Measurements from ENCODE around the gene OR9A4. TPM values are rescaled to one million over a fixed set of nuclear protein-coding genes. Genes with fewer than 3 reads are reported as not detected.

OR9A4 gene
- total RNA-seq, 2 experiments from 2014 or later, result not detected

DNA sequence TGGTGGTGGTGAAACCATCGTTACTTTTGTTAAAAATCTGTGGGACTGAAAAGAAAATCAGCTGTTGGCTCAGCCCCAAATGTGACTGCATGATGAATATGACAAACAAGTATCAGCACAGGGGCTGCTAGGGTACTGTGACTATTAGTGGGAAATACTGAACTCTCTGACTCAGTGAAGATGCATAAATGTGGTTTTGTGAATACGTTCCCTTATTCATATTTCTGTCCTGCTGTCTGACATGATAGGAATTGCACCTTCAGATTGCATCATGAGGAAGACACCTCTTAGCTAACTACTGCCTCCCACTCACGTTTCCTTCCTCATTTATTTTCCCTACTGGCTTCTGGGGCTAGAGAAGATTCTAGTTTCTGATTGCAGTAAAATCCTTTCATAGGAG is 29.2 kb downstream of the OR9A4 start:
- ChIA-PET CTCF (no interaction called here), POLR2A (no interaction called here)

DNA sequence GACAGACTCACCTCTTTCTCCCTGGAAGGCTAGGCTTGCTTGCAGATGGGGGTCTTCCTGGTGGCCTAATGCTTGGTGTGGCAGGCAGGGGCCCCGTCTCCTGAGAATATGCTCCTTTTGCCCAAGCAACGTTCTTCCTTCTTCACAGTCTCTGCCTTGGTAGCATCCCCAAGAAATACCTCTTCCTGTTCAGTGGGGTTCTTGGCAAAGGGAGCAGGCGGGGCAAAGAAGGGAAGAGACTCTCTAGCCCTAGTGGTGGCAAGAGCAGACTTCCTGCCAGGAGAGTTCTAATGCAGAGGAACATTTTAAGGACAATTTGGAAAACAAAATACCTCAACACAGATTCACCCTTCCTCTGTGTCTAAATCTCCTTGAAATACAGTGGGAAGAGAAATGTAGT is 30.6 kb downstream of the OR9A4 start, which contains the start of gene CLEC5A:
CLEC5A (minus strand) TSS at position 179 of the 400 bp plus-strand sequence. CDS start 682 bp downstream, outside the sequence.
- POLR2A ChIA-PET, result no interaction called here

DNA sequence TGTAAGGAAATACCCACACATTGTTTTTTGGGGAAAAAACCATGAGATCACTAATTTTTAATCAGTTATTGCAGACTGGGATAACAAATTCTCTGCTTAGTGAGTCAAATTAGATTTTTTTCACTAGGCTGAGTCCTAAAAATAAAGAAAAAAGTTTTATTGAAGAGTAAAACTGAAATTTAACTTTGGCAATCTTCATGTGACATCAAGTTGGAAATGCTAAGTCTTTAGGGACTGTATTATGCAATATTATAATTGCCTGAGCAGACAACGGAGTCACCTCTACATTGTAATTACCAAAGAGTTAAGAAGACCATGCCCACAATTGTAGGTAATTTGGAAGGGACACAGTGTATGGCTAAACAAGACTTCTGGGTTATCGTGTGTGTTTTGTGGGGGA is 32.8 kb downstream of the OR9A4 start:
- CTCF ChIA-PET, result no interaction called here

More for the DNA sequence above, 30.6 kb downstream of the OR9A4 start, which contains the start of gene CLEC5A:
- CTCF ChIA-PET, result no interaction called here

DNA sequence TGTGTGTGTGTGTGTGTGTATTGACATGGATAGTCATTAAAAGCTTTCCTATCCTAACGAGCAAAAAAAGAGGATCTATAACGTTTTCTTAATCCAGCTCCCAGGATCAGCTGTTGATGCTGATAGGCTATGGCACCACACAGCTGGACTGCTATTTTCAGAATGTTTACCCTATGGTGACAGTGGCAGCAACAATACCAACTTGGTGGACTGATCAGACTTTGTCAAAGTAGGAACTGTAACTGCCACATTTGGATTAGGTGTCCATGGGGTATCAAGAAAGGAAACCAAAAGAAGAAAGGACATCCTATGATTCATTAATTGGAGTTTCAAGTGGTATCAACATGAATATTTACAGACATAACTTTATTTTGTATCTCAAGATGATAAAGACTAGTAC is 33.3 kb downstream of the OR9A4 start:
- ChIA-PET POLR2A (no interaction called here), CTCF (no interaction called here)

More for the DNA sequence above, 32.8 kb downstream of the OR9A4 start:
- POLR2A ChIA-PET, result no interaction called here

DNA sequence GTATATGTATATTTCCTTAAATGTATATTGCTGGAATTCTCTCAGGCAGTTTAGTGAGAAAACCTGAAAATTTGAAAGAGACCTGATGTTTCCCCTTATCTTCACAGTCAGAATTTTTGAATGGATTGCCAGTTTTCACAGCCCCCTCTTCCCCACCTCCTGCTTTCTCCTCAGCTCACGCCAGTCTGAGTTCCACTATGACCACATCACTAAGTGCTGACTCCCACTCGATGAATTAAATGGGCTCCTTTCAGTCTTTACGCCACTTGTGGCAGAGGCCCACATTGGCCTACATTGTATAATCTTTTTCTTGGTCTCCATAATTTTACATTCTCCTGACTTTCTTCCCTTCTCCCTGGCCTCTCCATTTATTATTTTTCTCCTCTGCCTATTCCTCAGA is 33.7 kb downstream of the OR9A4 start:
- POLR2A ChIA-PET, result no interaction called here
- CTCF ChIA-PET, result no interaction called here

DNA sequence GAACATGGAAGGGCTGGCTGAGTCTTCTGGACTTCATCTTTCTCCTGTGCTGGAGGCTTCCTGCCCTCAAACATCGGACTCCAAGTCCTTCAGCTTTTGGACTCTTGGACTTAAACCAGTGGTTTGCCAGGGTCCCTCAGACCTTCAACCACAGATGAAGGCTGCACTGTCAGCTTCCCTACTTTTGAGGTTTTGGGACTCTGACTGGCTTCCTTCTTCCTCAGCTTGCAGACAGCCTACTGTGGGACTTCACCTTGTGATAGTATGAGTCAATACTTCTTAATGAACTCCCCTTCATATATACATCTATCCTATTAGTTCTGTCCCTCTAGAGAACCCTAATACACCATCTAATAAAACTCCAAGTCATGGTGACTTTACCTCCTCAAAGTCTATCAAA is 34.6 kb downstream of the OR9A4 start:
- ChIA-PET POLR2A (no interaction called here), CTCF (no interaction called here)

DNA sequence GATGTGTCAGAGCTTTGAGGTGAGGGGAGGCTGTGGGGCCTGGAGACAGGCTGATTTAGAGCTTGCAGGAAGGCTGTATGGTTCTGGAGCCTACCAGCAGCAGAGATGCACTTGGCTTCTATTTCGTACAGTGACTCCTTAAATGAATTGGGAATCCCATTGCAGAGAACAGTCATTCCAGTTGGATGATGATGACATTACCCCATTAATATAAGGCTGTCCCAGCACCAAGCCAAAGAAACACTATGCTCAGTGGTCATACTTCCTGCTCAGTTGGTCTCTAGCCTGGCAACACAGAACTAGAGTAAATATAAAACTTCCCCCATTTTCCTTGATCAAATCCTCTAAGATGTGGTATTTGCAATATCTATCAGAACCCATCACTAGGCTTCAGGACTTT is 36.3 kb downstream of the OR9A4 start:
- POLR2A ChIA-PET, result no interaction called here
- CTCF ChIA-PET, result no interaction called here

DNA sequence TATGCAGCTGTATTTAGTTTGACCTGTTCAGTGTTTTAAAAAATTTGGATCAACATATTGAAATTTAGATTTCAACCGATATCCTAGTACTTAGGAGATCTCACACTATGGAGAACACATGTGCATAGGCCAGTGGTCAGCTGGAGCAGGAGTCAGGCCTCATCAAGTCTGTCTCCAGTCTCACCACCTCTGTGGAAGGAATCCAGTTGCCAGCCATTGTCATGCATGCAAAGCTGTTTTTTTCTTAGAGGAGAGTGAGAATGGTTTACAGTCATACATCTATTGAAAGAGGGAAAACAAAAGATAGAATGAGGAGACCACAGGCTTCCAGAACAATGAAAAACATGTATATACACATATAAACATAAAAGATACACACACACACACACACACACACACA is 38.1 kb downstream of the OR9A4 start:
- ChIA-PET CTCF (no interaction called here), POLR2A (no interaction called here)

DNA sequence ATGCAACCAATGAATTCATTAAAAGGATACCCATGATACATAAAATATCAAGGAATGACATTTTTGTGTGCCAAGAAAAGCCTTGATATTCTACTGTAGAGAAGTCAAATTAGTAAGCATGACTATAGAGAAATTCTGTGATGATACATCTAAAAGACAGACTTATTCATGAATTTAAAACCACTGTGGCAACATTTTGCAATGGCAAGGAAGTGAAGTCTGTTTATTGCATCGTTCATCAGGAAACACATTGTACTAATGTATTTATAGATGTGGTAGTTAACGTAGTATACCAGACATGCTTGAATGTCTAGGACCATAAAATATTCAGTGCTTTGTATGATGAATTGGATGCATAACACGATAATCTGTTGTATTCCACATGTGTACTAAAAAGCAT is 39.9 kb downstream of the OR9A4 start:
- POLR2A ChIA-PET, result no interaction called here
- CTCF ChIA-PET, result no interaction called here

DNA sequence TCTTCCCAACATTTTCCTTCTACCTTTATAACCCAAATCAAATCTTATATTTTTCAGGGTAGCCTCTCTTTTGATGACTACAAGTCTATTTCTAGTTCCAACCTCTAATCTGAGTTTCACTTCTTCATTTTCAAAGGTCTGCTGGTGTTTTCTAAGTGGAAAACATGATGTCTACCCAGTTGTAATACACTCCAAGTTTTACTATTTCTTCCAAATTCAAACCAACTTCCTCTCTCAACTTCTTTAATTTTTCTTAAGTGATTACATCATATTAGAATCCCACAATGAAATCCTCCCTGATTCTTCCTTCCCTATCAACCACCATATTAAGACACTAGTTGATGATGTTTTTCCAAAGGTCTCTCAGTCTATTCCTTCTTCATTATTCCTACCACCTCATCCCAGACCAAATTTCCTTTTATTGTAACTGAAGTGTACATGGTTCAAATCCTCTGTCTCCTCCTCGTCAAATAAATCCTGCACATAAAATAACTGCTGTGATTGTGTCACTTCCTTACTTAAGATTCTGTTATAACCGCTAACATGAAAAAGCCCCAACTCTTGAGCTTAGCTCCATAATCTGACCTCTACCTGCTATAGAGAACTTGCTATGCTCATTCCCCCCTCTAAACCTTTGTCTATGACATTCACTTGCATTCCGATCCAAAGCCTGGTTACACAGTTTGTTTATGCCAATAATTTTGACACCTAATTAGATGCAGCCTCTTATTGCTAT is 44.7 kb downstream of the OR9A4 start:
- POLR2A ChIA-PET, result no interaction called here
- CTCF ChIA-PET, result interaction anchor here (0.6 kb wide), 1 partner anchor 192 kb away, joined by 3 read pairs; no protein-coding TSS in a partner anchor

Other genes with a start within 250 kb of the OR9A4 start
- gene DENND11, start 214.2 kb upstream of the OR9A4 start, total RNA-seq, result 10 to 100 TPM; 25.1 to 26.4 TPM
- not detected for gene WEE2, start 208.0 kb upstream of the OR9A4 start, total RNA-seq
- 100 to 1,000 TPM; 259 to 280 TPM for gene SSBP1, start 178.0 kb upstream of the OR9A4 start, total RNA-seq
- gene TAS2R3, start 152.3 kb upstream of the OR9A4 start, total RNA-seq, result under 1 TPM; 0.88 to 0.89 TPM
- gene TAS2R4, start 139.7 kb upstream of the OR9A4 start, total RNA-seq, result 1 to 10 TPM in 1 of 2 experiments, under 1 TPM in 1; 0.69 to 1.2 TPM
- 1 to 10 TPM in 1 of 2 experiments, under 1 TPM in 1; 0.84 to 1.6 TPM for gene TAS2R5, start 126.2 kb upstream of the OR9A4 start, total RNA-seq
- gene PRSS37, start 74.9 kb upstream of the OR9A4 start, total RNA-seq, result not detected
- gene CLEC5A, start 30.6 kb downstream of the OR9A4 start, total RNA-seq, result not detected
- not detected for gene TAS2R38, start 57.4 kb downstream of the OR9A4 start, total RNA-seq
- gene MGAM, start 79.5 kb downstream of the OR9A4 start, total RNA-seq, result under 1 TPM in 1 of 2 experiments, not detected in 1; 0.13 TPM
- not detected for gene MGAM2, start 195.3 kb downstream of the OR9A4 start, total RNA-seq